Neural cell (in vitro differentiated cells): ENCODE measurements around the gene DBF4B. TPM values are rescaled to one million over a fixed set of nuclear protein-coding genes. Genes with fewer than 3 reads are reported as not detected.

Experiments used
- H2AFZ ChIP-seq: fragments of 200-600, 300-800 bp; sonication (generic), shearing (Covaris generic); 2 replicates; pipeline ENCODE4 v1.6.0; 2014; ENCODE audit warnings: low read depth, mild to moderate bottlenecking, antibody characterized with exemption, low read length, moderate library complexity
- H3F3A ChIP-seq: fragments of 200-600 bp; shearing (Covaris generic); 2 replicates; pipeline ENCODE4 v1.6.1; 2016; ENCODE audit warnings: mild to moderate bottlenecking, moderate library complexity, mixed read lengths, antibody characterized with exemption, low read length; ENCODE audit not compliant: insufficient read depth, poor library complexity, severe bottlenecking
- H3K27ac ChIP-seq: fragments of 200-600, 300-800 bp; sonication (generic), shearing (Covaris generic); 2 replicates; pipeline ENCODE4 v1.5.1; 2014; ENCODE audit warnings: mild to moderate bottlenecking, low read length, moderate library complexity
- H3K27me3 ChIP-seq: fragments of 300-800, 200-600 bp; sonication (generic), shearing (Covaris generic); 2 replicates; pipeline ENCODE4 v1.6.0; 2014; ENCODE audit warnings: mild to moderate bottlenecking, low read depth, low read length, moderate library complexity; ENCODE audit not compliant: insufficient read depth
- H3K36me3 ChIP-seq: fragments of 300-800, 200-600 bp; sonication (generic), shearing (Covaris generic); 2 replicates; pipeline ENCODE4 v1.5.1; 2014; ENCODE audit warnings: mild to moderate bottlenecking, antibody characterized with exemption, low read length, moderate library complexity; ENCODE audit not compliant: insufficient read depth
- H3K4me2 ChIP-seq: fragments of 300-800, 200-600 bp; sonication (generic), shearing (Covaris generic); 2 replicates; pipeline ENCODE4 v1.6.0; 2014; ENCODE audit warnings: mild to moderate bottlenecking, low read length
- H3K4me3 ChIP-seq: fragments of 300-800, 200-600 bp; sonication (generic), shearing (Covaris generic); 2 replicates; pipeline ENCODE4 v1.5.1; 2014; ENCODE audit warnings: mild to moderate bottlenecking, low read length, moderate library complexity
- H3K79me2 ChIP-seq: fragments of 200-600 bp; shearing (Covaris generic); replicated peaks from 2 replicates; pipeline ENCODE4 v1.6.0; 2014; ENCODE audit warnings: mild to moderate bottlenecking, low read length, moderate library complexity; ENCODE audit not compliant: insufficient read depth
- H3K9ac ChIP-seq: fragments of 300-800, 200-600 bp; sonication (generic), shearing (Covaris generic); 2 replicates; pipeline ENCODE4 v1.6.1; 2016; ENCODE audit warnings: mild to moderate bottlenecking, low read length, mixed read lengths
- H3K9me2 ChIP-seq: fragments of 200-600 bp; shearing (Covaris generic); 2 replicates; pipeline ENCODE4 v1.6.1; 2016; ENCODE audit warnings: mild to moderate bottlenecking, low read length, mixed read lengths; ENCODE audit not compliant: insufficient read depth
- H3K9me3 ChIP-seq: fragments of 200-600, 300-800 bp; sonication (generic), shearing (Covaris generic); 2 replicates; pipeline ENCODE4 v1.6.1; 2016; ENCODE audit warnings: mild to moderate bottlenecking, mixed run types, low read length, moderate library complexity, mixed read lengths
- H4K20me1 ChIP-seq: fragments of 200-600 bp; shearing (Covaris generic); 2 replicates; pipeline ENCODE4 v1.6.1; 2016; ENCODE audit warnings: mild to moderate bottlenecking, mixed run types; ENCODE audit not compliant: insufficient read depth
- EP300 ChIP-seq: fragments of 450-650 bp; conservative IDR thresholded peaks from 2 replicates; pipeline ENCODE4 v1.6.1; 2014; ENCODE audit warnings: antibody characterized with exemption, mild to moderate bottlenecking, moderate library complexity; ENCODE audit not compliant: poor library complexity, severe bottlenecking
- MXI1 ChIP-seq: fragments of 450-650 bp; conservative IDR thresholded peaks from 2 replicates; pipeline ENCODE4 v1.6.1; 2014; ENCODE audit warnings: antibody characterized with exemption, mild to moderate bottlenecking; ENCODE audit not compliant: poor library complexity, severe bottlenecking
- POLR2AphosphoS5 ChIP-seq: IDR thresholded peaks from 2 replicates; pipeline ENCODE4 v1.6.1; 2012
- RAD21 ChIP-seq: fragments of 450-650 bp; conservative IDR thresholded peaks from 2 replicates; pipeline ENCODE4 v1.6.1; 2014; ENCODE audit warnings: antibody characterized with exemption, mild to moderate bottlenecking, moderate library complexity
- SMC3 ChIP-seq: fragments of 450-650 bp; conservative IDR thresholded peaks from 2 replicates; pipeline ENCODE4 v1.6.1; 2014; ENCODE audit warnings: antibody characterized with exemption, mild to moderate bottlenecking, moderate library complexity; ENCODE audit not compliant: poor library complexity
- TAF1 ChIP-seq: IDR thresholded peaks from 2 replicates; pipeline ENCODE4 v1.6.1; 2012; ENCODE audit warnings: low read depth
- polyA plus RNA-seq: library from polyadenylated mRNA; depleted of rRNA; stranded (reverse); fragments of >200 nt; gene quantifications from 2 replicates; pipeline ENCODE4 v1.2.3, GENCODE V29; 2014
- small RNA-seq, 3 experiments: library from RNA; depleted of rRNA; stranded (forward); fragments of <200 nt; gene quantifications; one replicate each; pipeline ENCODE3, GENCODE V24; 2012
- TF ChIP-seq, protein P1 (sequence below): IDR thresholded peaks from 2 replicates; pipeline ENCODE4 v1.6.1; 2012; ENCODE audit warnings: borderline replicate concordance
- TF ChIP-seq, protein P2 (sequence below): fragments of 450-650 bp; IDR thresholded peaks from 2 replicates; pipeline ENCODE4 v1.5.1; 2014; ENCODE audit warnings: antibody characterized with exemption, mild to moderate bottlenecking, moderate library complexity; ENCODE audit not compliant: poor library complexity, severe bottlenecking

DBF4B gene
- polyA plus RNA-seq, 1 donor from 2014 or later = 10.7 TPM

DNA sequence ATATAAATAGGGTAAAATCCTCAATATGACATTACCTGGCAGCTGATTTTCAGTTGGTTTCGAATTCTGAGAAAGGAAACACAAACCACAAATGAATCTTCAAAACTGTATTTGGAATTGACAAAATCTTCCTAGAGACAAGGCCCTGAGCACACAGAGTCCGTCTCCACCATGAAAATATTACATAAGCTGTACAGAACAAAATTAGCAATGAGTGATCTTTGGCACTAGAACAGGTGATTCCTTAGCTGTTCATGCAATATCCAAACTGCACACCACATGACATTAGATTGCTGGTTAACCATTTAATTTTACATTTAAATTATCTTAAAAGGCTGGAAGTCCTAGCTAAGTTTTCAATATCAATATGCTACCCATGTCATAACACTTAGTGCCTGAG lies 89.9 kb downstream of the DBF4B start:
- no peaks in the 10 kb centered on the region for H3K27me3 ChIP-seq
- H3K27ac ChIP-seq = no peak overlapping the region
- H3F3A ChIP-seq = no peaks in the 10 kb centered on the region
- H3K4me2 ChIP-seq = no peak overlapping the region
- no peaks in the 10 kb centered on the region for H4K20me1 ChIP-seq
- H3K4me3 ChIP-seq = no peak overlapping the region
- H3K9me2 ChIP-seq = no peaks in the 10 kb centered on the region
- H3K36me3 ChIP-seq = no peaks in the 10 kb centered on the region
- H3K9me3 ChIP-seq = no peaks in the 10 kb centered on the region
- H3K9ac ChIP-seq = no peak overlapping the region
- H2AFZ ChIP-seq = no peak overlapping the region
- no peaks in the 10 kb centered on the region for H3K79me2 ChIP-seq
- TF ChIP-seq, protein P1, sequence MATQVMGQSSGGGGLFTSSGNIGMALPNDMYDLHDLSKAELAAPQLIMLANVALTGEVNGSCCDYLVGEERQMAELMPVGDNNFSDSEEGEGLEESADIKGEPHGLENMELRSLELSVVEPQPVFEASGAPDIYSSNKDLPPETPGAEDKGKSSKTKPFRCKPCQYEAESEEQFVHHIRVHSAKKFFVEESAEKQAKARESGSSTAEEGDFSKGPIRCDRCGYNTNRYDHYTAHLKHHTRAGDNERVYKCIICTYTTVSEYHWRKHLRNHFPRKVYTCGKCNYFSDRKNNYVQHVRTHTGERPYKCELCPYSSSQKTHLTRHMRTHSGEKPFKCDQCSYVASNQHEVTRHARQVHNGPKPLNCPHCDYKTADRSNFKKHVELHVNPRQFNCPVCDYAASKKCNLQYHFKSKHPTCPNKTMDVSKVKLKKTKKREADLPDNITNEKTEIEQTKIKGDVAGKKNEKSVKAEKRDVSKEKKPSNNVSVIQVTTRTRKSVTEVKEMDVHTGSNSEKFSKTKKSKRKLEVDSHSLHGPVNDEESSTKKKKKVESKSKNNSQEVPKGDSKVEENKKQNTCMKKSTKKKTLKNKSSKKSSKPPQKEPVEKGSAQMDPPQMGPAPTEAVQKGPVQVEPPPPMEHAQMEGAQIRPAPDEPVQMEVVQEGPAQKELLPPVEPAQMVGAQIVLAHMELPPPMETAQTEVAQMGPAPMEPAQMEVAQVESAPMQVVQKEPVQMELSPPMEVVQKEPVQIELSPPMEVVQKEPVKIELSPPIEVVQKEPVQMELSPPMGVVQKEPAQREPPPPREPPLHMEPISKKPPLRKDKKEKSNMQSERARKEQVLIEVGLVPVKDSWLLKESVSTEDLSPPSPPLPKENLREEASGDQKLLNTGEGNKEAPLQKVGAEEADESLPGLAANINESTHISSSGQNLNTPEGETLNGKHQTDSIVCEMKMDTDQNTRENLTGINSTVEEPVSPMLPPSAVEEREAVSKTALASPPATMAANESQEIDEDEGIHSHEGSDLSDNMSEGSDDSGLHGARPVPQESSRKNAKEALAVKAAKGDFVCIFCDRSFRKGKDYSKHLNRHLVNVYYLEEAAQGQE = no peak
- TF ChIP-seq EP300 (no peak), MXI1 (no peak), SMC3 (no peak), POLR2AphosphoS5 (no peak), TAF1 (no peak), RAD21 (no peak)
- TF ChIP-seq, protein P2, sequence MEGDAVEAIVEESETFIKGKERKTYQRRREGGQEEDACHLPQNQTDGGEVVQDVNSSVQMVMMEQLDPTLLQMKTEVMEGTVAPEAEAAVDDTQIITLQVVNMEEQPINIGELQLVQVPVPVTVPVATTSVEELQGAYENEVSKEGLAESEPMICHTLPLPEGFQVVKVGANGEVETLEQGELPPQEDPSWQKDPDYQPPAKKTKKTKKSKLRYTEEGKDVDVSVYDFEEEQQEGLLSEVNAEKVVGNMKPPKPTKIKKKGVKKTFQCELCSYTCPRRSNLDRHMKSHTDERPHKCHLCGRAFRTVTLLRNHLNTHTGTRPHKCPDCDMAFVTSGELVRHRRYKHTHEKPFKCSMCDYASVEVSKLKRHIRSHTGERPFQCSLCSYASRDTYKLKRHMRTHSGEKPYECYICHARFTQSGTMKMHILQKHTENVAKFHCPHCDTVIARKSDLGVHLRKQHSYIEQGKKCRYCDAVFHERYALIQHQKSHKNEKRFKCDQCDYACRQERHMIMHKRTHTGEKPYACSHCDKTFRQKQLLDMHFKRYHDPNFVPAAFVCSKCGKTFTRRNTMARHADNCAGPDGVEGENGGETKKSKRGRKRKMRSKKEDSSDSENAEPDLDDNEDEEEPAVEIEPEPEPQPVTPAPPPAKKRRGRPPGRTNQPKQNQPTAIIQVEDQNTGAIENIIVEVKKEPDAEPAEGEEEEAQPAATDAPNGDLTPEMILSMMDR = no peak

Small RNAs within 50 kb of the gene (small RNA-seq; reads per million reads assigned to genes)
- gene RN7SL819P = 0 reads per million in 3 experiments

Other genes with a start within 250 kb of the DBF4B start
- 18.5 and 24.5 TPM in 2 replicates for gene GPATCH8, start 205.3 kb upstream of the DBF4B start, polyA plus RNA-seq
- 2.5 and 3.0 TPM in 2 replicates for gene FZD2, start 151.2 kb upstream of the DBF4B start, polyA plus RNA-seq
- gene MEIOC, start 52.2 kb upstream of the DBF4B start, polyA plus RNA-seq = not detected in 2 replicates
- 33.4 and 53.3 TPM in 2 replicates for gene CCDC43, start 18.9 kb upstream of the DBF4B start, polyA plus RNA-seq
- 19.3 and 25.8 TPM in 2 replicates for gene ADAM11, start 50.3 kb downstream of the DBF4B start, polyA plus RNA-seq
- 8.0 and 9.0 TPM in 2 replicates for gene GJC1, start 121.6 kb downstream of the DBF4B start, polyA plus RNA-seq
- not detected in 2 replicates for gene HIGD1B, start 139.2 kb downstream of the DBF4B start, polyA plus RNA-seq
- 47.8 and 69.4 TPM in 2 replicates for gene EFTUD2, start 190.8 kb downstream of the DBF4B start, polyA plus RNA-seq
- not detected in 2 replicates for gene GFAP, start 206.8 kb downstream of the DBF4B start, polyA plus RNA-seq
- 0.10 and 0.26 TPM in 2 replicates for gene KIF18B, start 239.1 kb downstream of the DBF4B start, polyA plus RNA-seq